ENCODE measurements around the gene SP2. TPM values are rescaled to one million over a fixed set of nuclear protein-coding genes. Genes with fewer than 3 reads are reported as not detected.

Gene SP2
- total and polyA plus RNA-seq, 2 of the 13 experiments (the other 11 are each of a cell fraction or from before 2014, with no cell fraction given): 1.4 to 4.8 TPM

GRCh38 chr17:47899643-47900042, 3.6 kb downstream of the SP2 start (continued):
- no peak for TF ChIP-seq NRL (CRISPR knock-in tag; IDR thresholded peaks at IDR 0.05; ENCODE audit: borderline replicate concordance)
- no peak for TF ChIP-seq ZBTB3 (CRISPR knock-in tag; IDR thresholded peaks at IDR 0.05; ENCODE audit: borderline replicate concordance, low read depth)
- no peak for TF ChIP-seq HNRNPL (IDR thresholded peaks at IDR 0.05; ENCODE audit: low read depth, low read length)
- TF ChIP-seq PREB (CRISPR knock-in tag; IDR thresholded peaks at IDR 0.05): no peak

GRCh38 chr17:47901423-47901822, 5.4 kb downstream of the SP2 start:
- intact Hi-C loops (cut with micrococcal nuclease; ENCODE audit: unreplicated experiment): no loop called here
- no peak overlapping the region for H3K9ac ChIP-seq (ENCODE audit: insufficient read depth, low read depth, low read length)
- H2AFZ ChIP-seq (ENCODE audit: low read length): no peak overlapping the region
- ChIA-PET POLR2A (no interaction called here), CTCF (ENCODE audit: low intra/inter-chr PET ratio, low total read pairs) (no interaction called here)
- ATAC-seq: no peak
- no peak for TF ChIP-seq THAP8 (CRISPR knock-in tag; IDR thresholded peaks at IDR 0.05; ENCODE audit: borderline replicate concordance)
- no peak for TF ChIP-seq ZNF501 (CRISPR knock-in tag; IDR thresholded peaks at IDR 0.05)
- no peak for TF ChIP-seq TCF12 (IDR thresholded peaks at IDR 0.05)
- TF ChIP-seq TCF12 (CRISPR knock-in tag; IDR thresholded peaks at IDR 0.05): no peak
- no peak for TF ChIP-seq CTCF (CRISPR knock-in tag; IDR thresholded peaks at IDR 0.05)
- TF ChIP-seq SIX4 (CRISPR knock-in tag; IDR thresholded peaks at IDR 0.05): no peak
- no peak for TF ChIP-seq TRIM24 (CRISPR knock-in tag; IDR thresholded peaks at IDR 0.05)
- no peak for TF ChIP-seq SP5 (CRISPR knock-in tag; IDR thresholded peaks at IDR 0.05; ENCODE audit: borderline replicate concordance, low read depth)
- no peak for TF ChIP-seq POLR2AphosphoS5 (IDR thresholded peaks at IDR 0.05; ENCODE audit: low read depth, low read length)
- FAIRE-seq: no peak
- 96% methylated on average over 7 of the region's 7 CpGs for WGBS (ENCODE audit: low lambda C conversion rate)
- H3K27me3 ChIP-seq (ENCODE audit: control insufficient read depth in 1 of 2, insufficient read depth in 2 of 2, low read length in 2 of 2): no peaks in the 10 kb centered on the region; a peak in 1 of 5 replicates
- peaks cover 0 to 5% of the 10 kb centered on the region in 2 experiments; a peak in 2 of 5 replicates for H3K36me3 ChIP-seq (replicated peaks in 1 of 2; ENCODE audit: control insufficient read depth in 1 of 2, insufficient read depth in 2 of 2, low read length in 2 of 2)
- BruUV-seq (replicated peaks): no TSS peak
- DNase-seq (ENCODE audit: low spot score): no peak
- no peak overlapping the region for H3K4me3 ChIP-seq (replicated peaks in 1 of 3; ENCODE audit: insufficient read depth in 1 of 3, low read depth in 2 of 3, low read length in 3 of 3)
- H4K20me1 ChIP-seq (ENCODE audit: insufficient read depth, low read length): no peaks in the 10 kb centered on the region
- H3K4me1 ChIP-seq (ENCODE audit: insufficient read depth, low read length): peaks cover 47% of the 10 kb centered on the region
- peaks cover 17% of the 10 kb centered on the region for H3K79me2 ChIP-seq (ENCODE audit: insufficient read depth, low read length)
- in situ Hi-C loops (cut with HindIII; ENCODE audit: extremely low pct_ligation_motif_present, low pct_unique_long_range_greater_than_20kb): no loop called here
- H3K9me3 ChIP-seq (ENCODE audit: low read length): no peaks in the 10 kb centered on the region
- no peak overlapping the region for H3K4me2 ChIP-seq (ENCODE audit: low read depth, low read length)
- no peak overlapping the region for H3K27ac ChIP-seq (ENCODE audit: extremely low read length, insufficient read depth, low read length)

All from HepG2 (cell line).